Pons (tissue), 1 donor: ENCODE measurements around the gene UNC5B.

Experiments
- DNase-seq: peaks from one replicate; pipeline ENCODE4 v3.0.0-alpha.2; 2016; ENCODE audit warnings: low spot score

UNC5B gene

DNA sequence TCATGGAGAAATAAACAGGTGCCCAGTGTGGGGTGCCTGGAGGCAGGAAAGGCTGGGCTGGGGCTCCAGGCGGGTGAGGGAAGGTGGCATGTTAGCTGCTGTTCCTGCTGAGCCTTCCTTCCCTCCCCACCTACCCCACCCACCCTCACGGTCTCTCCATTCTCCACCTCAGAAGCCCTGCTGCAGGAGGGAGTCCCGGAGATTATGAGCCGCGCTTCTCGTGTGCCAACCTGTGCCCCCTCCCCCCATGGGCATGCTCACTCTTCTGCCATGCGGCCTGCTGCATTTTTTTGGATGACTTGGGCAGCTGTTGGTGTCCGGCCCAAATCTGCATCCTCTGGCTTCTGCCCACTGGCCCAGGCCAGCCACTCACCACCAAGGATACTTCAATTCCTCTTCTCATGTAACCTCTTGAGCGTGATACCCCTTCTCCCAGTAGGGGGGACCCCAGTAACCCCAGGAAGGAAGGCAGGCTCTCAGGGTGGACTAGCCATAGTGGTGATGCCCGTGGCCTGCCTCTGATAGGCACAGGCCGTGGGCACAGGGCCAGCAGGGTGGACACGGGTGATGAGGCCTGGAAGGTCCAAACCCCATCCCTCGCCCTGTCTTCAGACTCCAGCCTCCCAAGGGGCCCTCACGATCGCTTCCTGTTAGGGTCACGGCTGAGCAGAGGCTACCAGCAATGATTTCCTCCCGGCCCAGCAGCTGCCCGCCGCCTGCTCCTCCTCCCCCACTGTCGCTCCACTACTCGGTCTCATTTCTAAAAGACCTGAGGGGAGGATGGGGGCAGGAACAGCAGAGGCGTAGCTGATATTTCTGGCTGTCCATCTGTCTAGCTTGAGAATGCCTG lies 27.8 kb downstream of the UNC5B start:
- no peak for DNase-seq

DNA sequence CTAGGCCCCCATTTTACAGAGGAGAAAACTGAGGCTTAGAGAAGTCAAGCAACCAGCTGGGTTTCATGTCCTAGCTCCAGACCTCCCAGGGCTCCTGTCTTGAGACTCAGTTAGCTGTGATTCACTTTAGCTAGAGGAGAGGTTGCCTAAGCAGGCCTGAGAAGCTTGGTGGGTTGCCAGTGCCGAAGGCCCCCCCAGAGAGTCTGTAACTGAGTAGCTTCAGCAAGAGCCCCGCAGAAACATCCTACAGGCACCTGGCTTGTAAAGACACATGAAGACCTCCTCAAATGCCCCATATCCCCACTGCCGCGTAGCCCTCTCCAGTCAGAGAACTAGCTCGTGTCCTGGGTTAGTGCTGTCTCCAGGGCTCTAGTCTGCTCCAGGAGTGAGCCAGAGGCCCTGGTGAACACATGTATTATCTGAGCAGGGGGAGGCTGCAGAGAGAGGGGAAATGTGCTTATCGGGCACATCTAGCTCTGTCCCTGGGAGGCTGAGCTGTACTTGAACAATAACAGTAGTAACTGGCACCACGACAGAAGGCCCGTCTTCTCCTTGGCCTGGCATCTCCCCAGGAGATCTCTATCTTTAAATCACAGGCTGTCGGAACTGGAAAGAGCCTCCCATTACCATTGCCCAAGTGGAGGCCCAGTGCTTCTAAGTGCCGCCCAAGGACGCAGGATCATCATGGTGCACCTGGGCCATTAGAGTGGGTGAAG lies 28.9 kb downstream of the UNC5B start:
- no peak for DNase-seq

DNA sequence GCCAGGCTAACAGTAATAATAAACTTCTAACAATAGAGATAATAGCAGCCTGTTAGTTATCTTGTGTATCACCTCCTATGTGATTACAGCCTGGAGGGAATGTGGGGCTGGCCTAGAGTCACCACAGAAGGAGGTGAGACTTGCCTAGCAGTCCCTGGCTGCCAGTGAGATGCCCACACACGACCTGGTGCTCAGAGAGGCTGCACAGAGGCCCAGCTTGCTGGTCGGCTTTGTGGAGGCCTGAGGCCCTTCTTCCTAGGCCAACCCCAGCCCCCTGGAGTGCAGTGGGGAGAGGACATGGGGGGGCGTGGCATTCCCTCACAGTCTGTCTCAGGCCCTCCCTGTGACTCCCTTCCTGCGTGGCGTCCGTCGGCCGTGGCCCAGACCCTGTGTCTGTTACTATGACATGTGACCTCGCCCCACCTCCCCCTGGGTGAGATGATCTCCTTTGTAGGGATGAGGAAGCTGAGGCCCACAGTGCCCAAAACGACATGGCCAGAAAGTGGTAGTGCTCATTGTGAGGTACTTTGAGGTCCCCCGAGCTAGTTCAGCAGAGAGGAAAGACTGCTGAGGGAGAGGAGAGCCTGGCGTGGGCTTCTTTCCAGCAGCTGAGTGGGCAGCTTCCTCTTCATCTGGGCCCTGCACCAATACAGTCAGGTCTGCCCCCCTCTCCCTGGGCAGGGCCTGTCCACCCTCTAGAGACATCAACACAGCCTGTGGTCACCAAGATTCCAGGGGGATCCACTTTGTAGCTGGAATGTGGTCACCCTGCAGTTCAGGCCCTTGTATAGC lies 29.7 kb downstream of the UNC5B start:
- peak; percentile 83 for DNase-seq

GRCh38 chr10:71242622-71243009 lies 30.2 kb downstream of the UNC5B start:
- DNase-seq: no peak

- DNase-seq: no peak
These were observed 31.5 kb downstream of the UNC5B start for GRCh38 chr10:71243756-71244395.

- DNase-seq: no peak
These were observed 32.4 kb downstream of the UNC5B start for GRCh38 chr10:71244431-71245419.

GRCh38 chr10:71245420-71246325 lies 33.3 kb downstream of the UNC5B start:
- DNase-seq: no peak

DNA sequence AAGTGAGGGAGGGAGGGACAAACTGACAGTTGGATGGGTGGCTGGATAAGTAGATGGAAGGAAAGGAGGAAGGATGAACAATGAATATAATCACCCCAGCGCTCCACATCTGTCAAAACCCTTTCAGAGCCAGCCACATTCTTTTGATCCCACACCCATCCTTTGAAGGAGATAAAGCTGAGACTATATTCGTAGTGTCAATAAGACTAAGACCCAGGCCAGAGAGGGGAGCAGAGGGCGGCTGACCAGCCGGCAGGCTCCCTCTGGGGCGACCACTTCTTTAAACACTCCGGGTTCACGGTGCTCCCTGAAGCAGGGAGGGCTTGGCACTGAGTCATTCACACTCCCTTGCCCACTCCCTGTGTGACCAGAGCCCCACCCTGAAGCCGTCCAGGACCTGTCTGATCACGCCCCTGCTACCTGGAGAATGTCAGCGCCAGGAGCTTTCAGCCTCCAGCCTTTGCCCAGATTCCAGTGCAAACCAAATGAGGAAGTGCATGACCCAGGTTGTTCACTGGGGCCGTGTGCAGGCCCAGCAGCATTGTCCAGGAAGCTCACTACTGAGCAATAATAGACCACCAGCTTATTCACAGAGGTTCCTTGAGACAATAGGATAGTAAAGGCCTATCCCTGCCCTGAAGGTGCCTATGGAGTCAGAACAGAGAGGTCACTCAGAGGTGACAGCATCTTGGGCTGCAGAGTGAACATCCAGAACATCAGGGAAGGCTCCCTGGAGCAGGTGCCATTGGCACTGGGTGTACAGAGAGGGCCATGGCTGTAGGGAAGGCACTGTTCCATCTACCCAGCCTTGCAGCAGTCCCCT lies 34.4 kb downstream of the UNC5B start:
- DNase-seq: no peak

DNA sequence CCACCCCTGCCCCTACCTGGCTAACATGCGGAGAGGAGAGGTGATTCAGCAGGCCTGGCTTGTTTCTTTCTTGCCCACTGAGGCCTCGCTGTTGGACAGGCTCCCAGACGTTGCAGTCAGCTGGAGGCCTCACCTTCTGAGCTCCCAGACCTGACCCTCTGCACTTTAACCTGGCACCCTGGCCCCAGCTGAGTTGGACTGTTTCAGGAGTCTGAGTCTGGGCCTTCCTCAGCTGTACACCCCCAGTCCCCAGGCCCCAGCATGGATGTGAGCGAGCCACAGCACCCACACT lies 35.0 kb downstream of the UNC5B start:
- DNase-seq: no peak

DNA sequence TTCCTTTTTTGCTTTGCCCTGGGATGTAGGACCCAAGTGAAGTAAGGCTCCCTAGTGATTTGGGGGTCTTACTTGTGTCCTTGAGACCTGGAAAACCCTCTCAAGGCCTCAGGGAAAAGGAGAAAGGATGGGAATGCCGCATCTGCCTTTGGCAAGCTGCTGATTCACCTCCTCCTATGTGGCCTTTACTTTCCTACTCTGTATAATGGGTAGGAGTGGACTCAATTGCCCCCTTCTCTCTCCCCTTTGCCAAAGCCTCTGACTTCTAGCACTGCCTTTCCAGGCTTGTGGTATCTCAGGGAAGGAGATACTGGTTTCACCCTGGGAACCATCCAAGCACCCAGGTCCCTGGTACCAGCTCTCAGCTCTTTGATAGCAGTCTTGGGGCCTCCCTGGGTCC lies 35.4 kb downstream of the UNC5B start:
- no peak for DNase-seq

DNA sequence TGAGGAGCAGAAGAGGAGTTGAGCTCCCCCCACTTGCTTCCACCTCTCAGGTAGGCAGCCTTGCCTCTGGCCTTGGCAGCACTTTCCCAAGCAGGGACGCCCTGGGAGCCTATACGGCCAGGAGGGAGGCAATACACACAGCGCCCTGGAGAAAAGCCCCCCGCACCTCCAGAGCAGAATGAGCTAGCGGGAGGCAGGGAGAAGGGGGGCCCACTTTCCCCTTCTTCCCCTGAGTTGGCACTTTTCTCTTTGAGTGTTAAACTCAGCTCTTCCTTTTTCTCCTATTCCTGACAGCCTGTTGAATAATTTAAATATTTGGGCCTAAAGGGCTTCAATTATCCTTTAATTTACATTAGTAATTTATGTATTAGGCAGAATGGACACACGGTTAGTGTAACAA lies 35.8 kb downstream of the UNC5B start:
- DNase-seq: no peak

DNA sequence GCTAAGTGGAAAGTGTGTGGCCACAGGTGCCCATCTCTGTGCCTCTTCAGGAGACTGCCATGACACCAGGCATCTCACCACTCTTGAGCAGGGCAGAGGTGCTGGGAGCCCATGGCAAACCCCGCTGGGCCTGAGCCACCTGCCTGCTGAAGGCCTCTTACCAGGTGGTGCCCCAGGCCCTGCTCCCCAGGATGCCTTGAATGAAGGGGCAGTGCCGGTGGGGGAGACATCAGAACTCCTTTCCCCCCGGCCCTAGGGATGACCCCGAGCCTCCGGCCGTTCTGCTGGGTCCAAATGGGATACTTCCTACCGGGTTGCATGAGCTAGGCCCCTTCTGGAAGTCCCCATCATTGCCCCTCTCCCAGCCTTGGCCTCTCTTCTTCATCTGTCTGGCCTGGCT lies 37.6 kb downstream of the UNC5B start:
- no peak for DNase-seq

GRCh38 chr10:71250405-71250804 lies 38.0 kb downstream of the UNC5B start:
- DNase-seq: no peak

- no peak for DNase-seq
These were observed 38.5 kb downstream of the UNC5B start for GRCh38 chr10:71250842-71251241.

GRCh38 chr10:71251319-71251718 lies 38.9 kb downstream of the UNC5B start:
- no peak for DNase-seq

GRCh38 chr10:71252220-71252619 lies 39.9 kb downstream of the UNC5B start:
- DNase-seq: no peak

DNA sequence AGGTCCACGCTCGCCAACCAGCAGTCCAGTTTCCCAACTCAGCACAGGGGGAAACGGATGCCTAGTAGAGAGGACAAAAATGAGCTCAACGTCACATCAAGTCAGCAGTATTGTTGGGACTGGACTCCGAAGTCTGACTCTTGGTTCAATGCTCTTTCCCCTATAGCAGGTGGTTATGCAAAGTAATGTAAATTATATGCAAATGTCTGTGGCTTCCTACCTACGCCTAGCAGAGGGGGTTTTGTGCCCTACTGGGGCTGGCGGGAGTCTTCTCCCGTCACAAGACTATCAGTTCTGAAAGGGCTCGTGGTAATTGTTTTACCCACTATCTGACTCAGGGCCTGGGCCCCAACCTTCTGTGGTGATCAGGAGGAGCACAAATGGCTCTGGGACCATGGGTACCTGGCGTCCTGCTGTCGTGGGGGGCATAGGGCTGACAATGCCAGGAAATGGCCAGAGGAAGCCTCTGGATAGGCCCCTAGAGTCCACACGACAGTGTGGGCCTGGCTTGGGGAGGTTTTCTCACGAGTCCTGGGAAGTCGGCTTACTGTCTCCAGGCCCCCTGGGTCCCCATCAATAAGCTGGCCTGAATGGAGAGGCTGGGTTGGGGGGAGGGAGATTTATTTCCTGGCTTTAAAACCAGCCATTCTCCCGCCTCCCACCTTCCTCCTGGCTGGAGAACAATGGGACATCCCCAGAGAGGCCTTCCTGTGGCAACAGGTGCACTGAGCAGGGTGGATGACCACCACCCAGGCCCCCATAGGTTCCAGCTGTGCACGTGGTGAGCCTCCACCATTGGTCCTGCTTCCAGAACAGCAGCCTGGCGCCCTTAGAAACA lies 41.8 kb downstream of the UNC5B start:
- DNase-seq: no peak

DNA sequence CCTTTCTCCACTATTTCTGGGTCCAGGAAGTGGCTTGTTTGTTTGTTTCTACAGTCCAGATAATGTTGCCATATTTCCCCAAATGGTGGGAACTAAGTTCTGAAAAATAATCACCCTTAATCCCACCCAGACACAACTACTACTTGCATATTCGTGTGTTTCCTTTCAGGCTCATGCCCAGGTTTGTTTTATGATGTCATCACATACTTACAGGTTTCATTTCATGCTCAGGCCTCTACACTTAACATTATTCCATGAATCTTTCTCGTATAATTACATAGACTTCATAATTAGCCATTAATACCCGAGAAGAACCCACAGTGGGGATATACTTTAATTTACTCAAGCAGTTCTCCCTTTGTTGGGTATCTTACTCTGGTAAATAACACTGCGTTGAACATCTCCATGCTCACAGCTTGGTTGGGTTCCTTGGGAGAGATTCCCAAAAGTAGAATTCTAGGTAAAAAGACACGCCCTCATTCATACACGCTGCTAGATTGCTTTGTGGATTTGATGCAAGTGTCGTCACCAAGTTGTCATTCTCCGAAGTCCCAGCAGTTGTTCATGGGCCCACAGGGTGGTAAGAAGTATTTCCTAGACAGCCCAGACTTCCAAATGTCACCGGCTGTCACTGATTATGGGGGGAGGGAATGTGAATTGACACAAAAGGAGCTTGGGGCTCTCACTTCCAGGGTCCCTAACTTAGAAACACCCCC lies 42.6 kb downstream of the UNC5B start:
- DNase-seq: no peak
